H1 (cell line): ENCODE measurements around the gene PLEKHG2. TPM values are rescaled to one million over a fixed set of nuclear protein-coding genes. Genes with fewer than 3 reads are reported as not detected.

Experiments used
- CTCF ChIA-PET: fragments of 300-600 bp; sonication (Branson Sonifier 250); formaldehyde crosslinking; loops from one replicate; lab custom pipeline; 2021; ENCODE audit not compliant: partially characterized antibody; lab: Charles Lee
- POLR2A ChIA-PET: fragments of 300-600 bp; sonication (Branson Sonifier 250); formaldehyde crosslinking; loops from one replicate; lab custom pipeline; 2021; ENCODE audit warnings: inconsistent platforms; ENCODE audit not compliant: partially characterized antibody; lab: Charles Lee
- DNase-seq, 2 experiments: peaks; one replicate each; pipeline versions ENCODE4 v3.0.0 to v3.0.0-alpha.2; 2010 to 2022; ENCODE audit warnings: low spot score in 2 of 2, low read depth in 1 of 2, mixed read lengths in 1 of 2
- FAIRE-seq: peaks from 2 replicates; lab custom pipeline; 2011; peaks lifted over from hg19 to GRCh38; lab: Jason Lieb, UNC
- H2AFZ ChIP-seq: 2 replicates; pipeline ENCODE4 v1.8.1; 2012; ENCODE audit warnings: low read length, inconsistent platforms
- H2AK5ac ChIP-seq: 2 replicates; pipeline ENCODE4 v1.6.1; 2013; ENCODE audit warnings: low read depth, low read length
- H2BK120ac ChIP-seq: replicated peaks from 2 replicates; pipeline ENCODE3; 2013; ENCODE audit warnings: low read depth, low read length, inconsistent platforms
- H2BK12ac ChIP-seq: 2 replicates; pipeline ENCODE4 v1.6.1; 2013; ENCODE audit warnings: low read depth, low read length
- H2BK15ac ChIP-seq: 2 replicates; pipeline ENCODE4 v1.6.1; 2013; ENCODE audit warnings: low read length
- H2BK20ac ChIP-seq: 2 replicates; pipeline ENCODE4 v1.6.1; 2013; ENCODE audit warnings: low read length
- H2BK5ac ChIP-seq: 2 replicates; pipeline ENCODE4 v1.6.1; 2013; ENCODE audit warnings: low read depth, low read length
- H3K14ac ChIP-seq: 2 replicates; pipeline ENCODE4 v1.6.1; 2013; ENCODE audit warnings: inconsistent platforms; ENCODE audit not compliant: insufficient read length
- H3K18ac ChIP-seq: 2 replicates; pipeline ENCODE4 v1.6.1; 2013; ENCODE audit warnings: low read length; ENCODE audit errors: extremely low read depth
- H3K23ac ChIP-seq: 2 replicates; pipeline ENCODE4 v1.6.1; 2013; ENCODE audit warnings: inconsistent platforms; ENCODE audit not compliant: insufficient read length
- H3K23me2 ChIP-seq: 2 replicates; pipeline ENCODE4 v1.6.1; 2013; ENCODE audit warnings: low read depth, low read length
- H3K27ac ChIP-seq: 2 replicates; pipeline ENCODE4 v1.6.1; 2011; ENCODE audit warnings: low read depth, low read length, inconsistent platforms
- H3K27me3 ChIP-seq, 4 experiments: replicated peaks in 1 of 4; 1 replicate in 1 of 4; 2 replicates in 3 of 4; pipeline versions ENCODE4 v1.6.1 to v1.8.1; 2011 to 2013; ENCODE audit warnings: low read length in 3 of 4, mild to moderate bottlenecking in 3 of 4, inconsistent platforms in 2 of 4, mixed read lengths in 2 of 4, moderate library complexity in 1 of 4; ENCODE audit not compliant: control insufficient read depth in 3 of 4, insufficient read depth in 3 of 4; ENCODE audit errors: extremely low read depth in 1 of 4
- H3K36me3 ChIP-seq, 4 experiments: 2 replicates each; pipeline versions ENCODE4 v1.6.1 to v1.8.1; 2011 to 2013; ENCODE audit warnings: mild to moderate bottlenecking in 4 of 4, low read length in 3 of 4, moderate library complexity in 2 of 4, control low read depth in 1 of 4, inconsistent platforms in 1 of 4; ENCODE audit not compliant: insufficient read depth in 4 of 4, control insufficient read depth in 2 of 4
- H3K4ac ChIP-seq: replicated peaks from 2 replicates; pipeline ENCODE3; 2013; ENCODE audit warnings: low read length, low read depth, mixed read lengths, inconsistent platforms; ENCODE audit not compliant: insufficient read length
- H3K4me1 ChIP-seq, 4 experiments: replicated peaks in 1 of 4; 1 replicate in 1 of 4; 2 replicates in 3 of 4; pipeline versions ENCODE4 v1.6.1 to v1.8.1; 2011 to 2013; ENCODE audit warnings: low read length in 3 of 4, inconsistent platforms in 2 of 4, mixed read lengths in 1 of 4; ENCODE audit not compliant: insufficient read depth in 4 of 4, control insufficient read depth in 3 of 4
- H3K4me2 ChIP-seq, 2 experiments: 2 replicates each; pipeline versions ENCODE4 v1.6.1 to v1.8.1; 2011 to 2013; ENCODE audit warnings: low read depth in 2 of 2, low read length in 2 of 2, control low read depth in 1 of 2, inconsistent platforms in 1 of 2, mild to moderate bottlenecking in 1 of 2; ENCODE audit not compliant: insufficient read depth in 1 of 2
- H3K4me3 ChIP-seq, 4 experiments: fragments of 200-600, 300-600 bp in 1 of 4; sonication (generic), shearing (Covaris generic), sonication (Bioruptor Twin) in 1 of 4; 2 replicates each; pipeline versions ENCODE4 v1.5.1 to v1.8.1; 2011 to 2016; ENCODE audit warnings: low read length in 4 of 4, low read depth in 3 of 4, control low read depth in 2 of 4, inconsistent platforms in 2 of 4, mild to moderate bottlenecking in 2 of 4, mixed read lengths in 1 of 4, moderate library complexity in 1 of 4; ENCODE audit not compliant: insufficient read depth in 2 of 4; ENCODE audit errors: extremely low read depth in 1 of 4
- H3K56ac ChIP-seq: replicated peaks from 2 replicates; pipeline ENCODE3; 2013; ENCODE audit warnings: low read depth, mild to moderate bottlenecking, mixed read lengths, low read length, inconsistent platforms; ENCODE audit not compliant: insufficient read length
- H3K79me1 ChIP-seq: 2 replicates; pipeline ENCODE4 v1.6.1; 2013; ENCODE audit warnings: low read depth, low read length, control low read depth
- H3K79me2 ChIP-seq, 2 experiments: 2 replicates each; pipeline versions ENCODE4 v1.6.1 to v1.8.1; 2012 to 2013; ENCODE audit warnings: low read length in 2 of 2, mild to moderate bottlenecking in 2 of 2, inconsistent platforms in 1 of 2; ENCODE audit not compliant: insufficient read depth in 2 of 2, control insufficient read depth in 1 of 2
- H3K9ac ChIP-seq, 4 experiments: replicated peaks in 1 of 4; 1 replicate in 1 of 4; 2 replicates in 3 of 4; pipeline versions ENCODE4 v1.6.1 to v1.8.1; 2011 to 2013; ENCODE audit warnings: low read depth in 3 of 4, low read length in 3 of 4, control low read depth in 2 of 4, mild to moderate bottlenecking in 2 of 4, moderate library complexity in 2 of 4, inconsistent platforms in 1 of 4; ENCODE audit errors: extremely low read depth in 1 of 4
- H3K9me3 ChIP-seq, 2 experiments: 2 replicates each; pipeline versions ENCODE4 v1.6.1 to v1.8.1; 2012 to 2013; ENCODE audit warnings: mild to moderate bottlenecking in 2 of 2, moderate library complexity in 2 of 2, control low read depth in 1 of 2, inconsistent platforms in 1 of 2, low read depth in 1 of 2, low read length in 1 of 2, mixed read lengths in 1 of 2; ENCODE audit not compliant: insufficient read depth in 2 of 2
- H4K20me1 ChIP-seq, 2 experiments: replicated peaks in 1 of 2; 2 replicates each; pipeline versions ENCODE3 to v1.8.1; 2011 to 2013; ENCODE audit warnings: inconsistent platforms in 2 of 2, low read length in 2 of 2, mild to moderate bottlenecking in 1 of 2; ENCODE audit not compliant: insufficient read depth in 2 of 2, control insufficient read depth in 1 of 2
- H4K5ac ChIP-seq: 2 replicates; pipeline ENCODE4 v1.6.1; 2013; ENCODE audit warnings: low read length, low read depth, mixed read lengths, inconsistent platforms; ENCODE audit not compliant: insufficient read length
- H4K8ac ChIP-seq: 2 replicates; pipeline ENCODE4 v1.8.0; 2013; ENCODE audit warnings: mild to moderate bottlenecking, moderate library complexity, low read length, inconsistent platforms; ENCODE audit not compliant: insufficient read depth; ENCODE audit errors: extremely low read depth
- H4K91ac ChIP-seq: replicated peaks from 2 replicates; pipeline ENCODE3; 2013; ENCODE audit warnings: low read length, mixed read lengths, inconsistent platforms; ENCODE audit not compliant: insufficient read length
- ASH2L ChIP-seq: fragments of 200-600, 300-600 bp; sonication (generic); IDR thresholded peaks from one replicate; pipeline ENCODE4 v1.7.1; 2017; ENCODE audit warnings: low read length
- BRCA1 ChIP-seq: IDR thresholded peaks from 2 replicates; pipeline ENCODE4 v1.6.1; 2012; ENCODE audit warnings: low read depth, low read length, improper control_type of control experiment
- CEBPB ChIP-seq: IDR thresholded peaks from 2 replicates; pipeline ENCODE4 v1.6.1; 2012; ENCODE audit warnings: low read depth, low read length
- CTBP2 ChIP-seq: IDR thresholded peaks from 2 replicates; pipeline ENCODE4 v1.7.0; 2011; ENCODE audit warnings: borderline replicate concordance, mild to moderate bottlenecking, moderate library complexity, mixed read lengths, low read length; ENCODE audit not compliant: insufficient read depth, insufficient read length
- EGR1 ChIP-seq: IDR thresholded peaks from 2 replicates; pipeline ENCODE4 v1.6.1; 2011; ENCODE audit warnings: low read depth, low read length, borderline replicate concordance
- KDM4A ChIP-seq: IDR thresholded peaks from one replicate; pipeline ENCODE4 v1.7.1; 2012; ENCODE audit warnings: low read depth, mild to moderate bottlenecking, moderate library complexity, low read length, inconsistent platforms; ENCODE audit not compliant: severe bottlenecking
- KDM5A ChIP-seq: fragments of 200-600 bp; IDR thresholded peaks from 2 replicates; pipeline ENCODE4 v1.7.1; 2012; ENCODE audit warnings: mild to moderate bottlenecking, low read length, inconsistent platforms, mixed read lengths
- POU5F1 ChIP-seq: IDR thresholded peaks from 2 replicates; pipeline ENCODE4 v1.6.1; 2011; ENCODE audit warnings: low read depth, mild to moderate bottlenecking, low read length, moderate library complexity
- RNF2 ChIP-seq: fragments of 200-900, 300-1000 bp; sonication (generic); IDR thresholded peaks from 2 replicates; pipeline ENCODE4 v1.7.1; 2016; ENCODE audit warnings: borderline replicate concordance, low read depth, mild to moderate bottlenecking, antibody characterized with exemption, low read length; ENCODE audit not compliant: poor library complexity, severe bottlenecking; ENCODE audit errors: missing control alignments
- SIRT6 ChIP-seq: IDR thresholded peaks from one replicate; pipeline ENCODE4 v1.7.1; 2012; ENCODE audit warnings: low read length, inconsistent platforms
- SIX5 ChIP-seq: IDR thresholded peaks from 2 replicates; pipeline ENCODE4 v1.6.1; 2011; ENCODE audit warnings: mild to moderate bottlenecking, low read depth, low read length
- TAF1 ChIP-seq: IDR thresholded peaks from 2 replicates; pipeline ENCODE4 v1.6.1; 2011; ENCODE audit warnings: mild to moderate bottlenecking, low read depth, low read length
- TAF7 ChIP-seq: optimal IDR thresholded peaks from 2 replicates; pipeline ENCODE3; 2011; ENCODE audit warnings: low read depth, mild to moderate bottlenecking, inconsistent platforms, low read length, moderate library complexity, borderline replicate concordance
- WGBS, 2 experiments: shearing (Covaris generic) in 1 of 2; methylation state at CpG; one replicate each; pipeline versions ENCODE4 v1.1.6 to v1.1.7; 2013 to 2015; ENCODE audit warnings: low lambda C conversion rate in 2 of 2, mixed read lengths in 2 of 2, inconsistent platforms in 1 of 2, low coverage in 1 of 2, missing lambda C conversion rate in 1 of 2; ENCODE audit not compliant: insufficient replicate concordance in 2 of 2, insufficient coverage in 1 of 2, insufficient read length in 1 of 2; ENCODE audit errors: extremely low coverage in 1 of 2, missing lambda C conversion rate in 1 of 2; 5-methylcytosine and 5-hydroxymethylcytosine counted together
- polyA plus RNA-seq, 7 experiments: library from polyadenylated mRNA; depleted of rRNA in 3 of 7; stranded (reverse) in 5 of 7; unstranded in 2 of 7; fragments of >200 nt in 5 of 7; fragments of 200-250 nt in 2 of 7; gene quantifications; 1 replicate in 5 of 7; 2 replicates in 1 of 7; 4 replicates in 1 of 7; pipeline versions ENCODE4 v1.2.1 to v1.2.3, GENCODE V29; 2011 to 2013; ENCODE audit warnings: missing spikeins in 2 of 7, mixed read lengths in 2 of 7
- total RNA-seq: library from RNA; stranded (reverse); fragmentation: NEBNext Ultra II Directional; extraction: Animal tissue kit (Norgen Biotek cat#: 25700); gene quantifications from 2 replicates; pipeline ENCODE4 v1.2.1, GENCODE V29; 2021

Gene PLEKHG2
- total and polyA plus RNA-seq, 2 of the 8 experiments (the other 6 are each of a cell fraction or from before 2014, with no cell fraction given), result 16.9 to 65.7 TPM

- CTCF ChIA-PET, result interaction anchor here (1.2 kb wide), 2 partner anchors 9 to 26 kb away, joined by 3 read pairs; no protein-coding TSS in a partner anchor
- Histone ChIP-seq H3K23me2 (no peaks in the 10 kb centered on the region; the same call in 1 of the 2 replicates), H3K27me3 (no peaks in the 10 kb centered on the region), H3K4me2 (no peak overlapping the region), H3K18ac (no peak overlapping the region), H4K91ac (no peak overlapping the region), H3K9me3 (no peaks in the 10 kb centered on the region), H3K27ac (no peak overlapping the region), H2BK120ac (no peak overlapping the region), H4K20me1 (peaks cover 0 to 9% of the 10 kb centered on the region in 2 experiments), H3K4ac (no peak overlapping the region), H3K4me3 (no peak overlapping the region), H2BK15ac (no peak overlapping the region), H3K4me1 (peaks cover 0 to 8% (median 4%) of the 10 kb centered on the region in 4 experiments; a peak in 4 of 7 replicates), H3K23ac (no peak overlapping the region), H3K14ac (no peak overlapping the region), H3K79me1 (peaks cover 5% of the 10 kb centered on the region), H2BK20ac (no peak overlapping the region), H3K9ac (no peak overlapping the region), H2BK5ac (no peak overlapping the region; the same call in 1 of the 2 replicates), H2AFZ (no peak overlapping the region), H3K79me2 (peaks cover 0 to 5% of the 10 kb centered on the region in 2 experiments; a peak in 1 of 4 replicates), H4K5ac (no peak overlapping the region), H3K56ac (no peak overlapping the region), H4K8ac (no peak overlapping the region), H2BK12ac (0 out of 2 replicates have a peak overlapping the region, but pooled peaks have one; percentile 55), H3K36me3 (peaks cover 19 to 74% (median 42%) of the 10 kb centered on the region in 4 experiments; a peak in 7 of 8 replicates), H2AK5ac (no peak overlapping the region)
- no peak for DNase-seq
- no peak for FAIRE-seq
- 80% methylated on average over 7 of the region's 9 CpGs; no CpG with 5 or more reads in 1 of the 2 experiments for WGBS, 2 experiments
- POLR2A ChIA-PET, result interaction anchor here (0.7 to 3.9 kb wide), 13 partner anchors 9 to 74 kb away, joined by 3 to 12 read pairs (median 4); partner anchors contain the start of gene PLEKHG2
- TF ChIP-seq KDM4A (no peak), TAF7 (no peak), CEBPB (no peak), SIX5 (no peak), ASH2L (no peak), CTBP2 (no peak), POU5F1 (no peak), BRCA1 (no peak), EGR1 (no peak), SIRT6 (no peak), KDM5A (no peak), RNF2 (no peak), TAF1 (no peak)
Observed at GRCh38 chr19:39384839-39385568, 27.5 kb upstream of the PLEKHG2 start.
